ENCODE data around the gene ST3GAL3.

Gene ST3GAL3

DNA sequence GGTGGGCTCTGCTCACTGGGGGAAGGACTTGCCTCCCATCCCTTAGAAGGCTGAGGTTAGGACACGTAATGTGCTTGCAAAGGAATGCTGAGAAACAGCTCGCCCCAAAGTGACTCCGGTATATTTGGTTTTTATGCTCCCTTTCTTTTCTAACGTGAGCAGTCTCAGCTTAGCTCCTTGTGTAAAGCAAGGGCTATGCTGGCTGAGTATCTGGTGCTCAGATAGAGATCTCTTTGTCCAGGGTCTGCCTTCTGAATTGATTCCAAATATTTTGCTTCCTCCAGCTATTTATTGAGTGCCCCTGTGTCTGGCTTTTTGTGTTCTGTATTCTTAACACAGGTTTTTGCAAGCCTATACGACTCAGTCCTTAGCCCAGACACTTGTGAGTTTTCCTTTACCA lies 131.7 kb downstream of the ST3GAL3 start:
- H3K4me3 ChIP-seq (ENCODE audit: low read length), result no peak overlapping the region
- no peak for DNase-seq (ENCODE audit: low read depth)
- TF ChIP-seq, protein P1, sequence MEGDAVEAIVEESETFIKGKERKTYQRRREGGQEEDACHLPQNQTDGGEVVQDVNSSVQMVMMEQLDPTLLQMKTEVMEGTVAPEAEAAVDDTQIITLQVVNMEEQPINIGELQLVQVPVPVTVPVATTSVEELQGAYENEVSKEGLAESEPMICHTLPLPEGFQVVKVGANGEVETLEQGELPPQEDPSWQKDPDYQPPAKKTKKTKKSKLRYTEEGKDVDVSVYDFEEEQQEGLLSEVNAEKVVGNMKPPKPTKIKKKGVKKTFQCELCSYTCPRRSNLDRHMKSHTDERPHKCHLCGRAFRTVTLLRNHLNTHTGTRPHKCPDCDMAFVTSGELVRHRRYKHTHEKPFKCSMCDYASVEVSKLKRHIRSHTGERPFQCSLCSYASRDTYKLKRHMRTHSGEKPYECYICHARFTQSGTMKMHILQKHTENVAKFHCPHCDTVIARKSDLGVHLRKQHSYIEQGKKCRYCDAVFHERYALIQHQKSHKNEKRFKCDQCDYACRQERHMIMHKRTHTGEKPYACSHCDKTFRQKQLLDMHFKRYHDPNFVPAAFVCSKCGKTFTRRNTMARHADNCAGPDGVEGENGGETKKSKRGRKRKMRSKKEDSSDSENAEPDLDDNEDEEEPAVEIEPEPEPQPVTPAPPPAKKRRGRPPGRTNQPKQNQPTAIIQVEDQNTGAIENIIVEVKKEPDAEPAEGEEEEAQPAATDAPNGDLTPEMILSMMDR (conservative IDR thresholded peaks at IDR 0.05; ENCODE audit: low read length), result no peak

DNA sequence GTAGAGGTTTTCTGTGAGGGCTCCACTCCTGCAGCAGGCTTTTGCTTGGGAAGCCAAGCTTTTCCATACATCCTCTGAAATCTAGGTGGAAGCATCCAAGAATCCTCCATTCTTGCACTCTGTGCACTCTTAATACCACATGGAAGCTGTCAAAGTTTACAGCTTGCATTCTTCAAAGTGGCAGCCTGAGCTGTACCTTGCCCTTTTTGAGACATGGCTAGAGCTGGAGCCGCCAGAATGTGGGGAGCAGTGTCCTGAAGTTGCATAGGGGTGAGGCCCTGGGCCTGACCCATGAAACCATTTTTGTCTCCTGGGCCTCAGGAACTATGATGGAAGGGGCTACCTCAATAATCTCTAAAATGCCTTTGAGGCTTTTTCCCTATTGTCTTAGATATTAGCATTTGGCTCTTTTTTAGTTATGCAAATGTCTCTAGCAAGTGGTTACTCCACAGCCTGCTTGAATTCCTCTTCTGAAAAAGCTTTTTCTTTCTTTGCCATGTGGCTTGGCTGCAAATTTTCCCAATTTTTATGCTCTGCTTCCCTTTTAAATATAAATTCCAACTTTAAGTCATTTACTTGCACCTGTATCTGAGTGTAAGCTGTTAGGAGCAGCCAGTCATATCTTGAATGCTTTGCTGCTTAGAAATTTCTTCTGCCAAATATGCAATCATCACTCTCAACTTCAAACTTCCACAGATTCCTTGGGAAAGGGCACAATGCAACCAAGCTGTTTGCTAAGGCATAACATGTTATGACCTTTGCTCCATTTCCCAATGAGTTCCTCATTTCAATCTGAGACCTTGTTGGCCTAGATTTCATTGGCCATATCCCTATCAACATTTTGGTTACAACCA lies 134.2 kb downstream of the ST3GAL3 start:
- H3K4me3 ChIP-seq (ENCODE audit: low read length), result no peak overlapping the region
- DNase-seq (ENCODE audit: low read depth), result no peak
- TF ChIP-seq, protein P1 (conservative IDR thresholded peaks at IDR 0.05; ENCODE audit: low read length), result no peak

- no peak overlapping the region for H3K4me3 ChIP-seq (ENCODE audit: low read length)
- no peak for DNase-seq (ENCODE audit: low read depth)
- TF ChIP-seq, protein P1 (conservative IDR thresholded peaks at IDR 0.05; ENCODE audit: low read length), result no peak
Observed at GRCh38 chr1:43842175-43842498, 134.8 kb downstream of the ST3GAL3 start.

- DNase-seq (ENCODE audit: low read depth), result no peak
- TF ChIP-seq, protein P1 (conservative IDR thresholded peaks at IDR 0.05; ENCODE audit: low read length), result no peak
- no peak overlapping the region for H3K4me3 ChIP-seq (ENCODE audit: low read length)
Observed at GRCh38 chr1:43843684-43844083, 136.3 kb downstream of the ST3GAL3 start.

DNA sequence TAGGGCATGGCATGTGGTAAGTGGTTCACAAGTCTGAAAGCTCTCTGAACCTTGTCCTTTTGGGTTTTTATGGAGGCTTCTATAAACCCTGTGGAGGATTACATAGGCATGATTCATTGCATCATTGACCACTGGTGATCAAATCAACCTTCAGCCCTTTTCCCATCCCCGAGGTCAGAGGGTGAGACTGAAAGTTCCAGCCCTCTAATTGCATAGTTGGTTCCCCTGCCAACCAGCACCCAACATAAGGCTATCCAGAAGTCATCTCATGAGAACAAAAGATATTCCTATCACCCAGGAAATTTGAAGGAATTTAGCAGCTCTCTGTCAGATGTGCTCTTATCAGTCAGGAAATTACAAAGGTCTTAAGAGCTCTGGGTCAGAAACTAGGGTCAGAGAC lies 136.8 kb downstream of the ST3GAL3 start:
- TF ChIP-seq, protein P1 (conservative IDR thresholded peaks at IDR 0.05; ENCODE audit: low read length), result no peak
- no peak overlapping the region for H3K4me3 ChIP-seq (ENCODE audit: low read length)
- no peak for DNase-seq (ENCODE audit: low read depth)

- DNase-seq (ENCODE audit: low read depth), result peak; percentile 36
- no peak overlapping the region for H3K4me3 ChIP-seq (ENCODE audit: low read length)
- TF ChIP-seq, protein P1 (conservative IDR thresholded peaks at IDR 0.05; ENCODE audit: low read length), result no peak
Observed at GRCh38 chr1:43847290-43847689, 140.0 kb downstream of the ST3GAL3 start.

GRCh38 chr1:43847882-43848281 lies 140.5 kb downstream of the ST3GAL3 start:
- TF ChIP-seq, protein P1 (conservative IDR thresholded peaks at IDR 0.05; ENCODE audit: low read length), result no peak
- no peak for DNase-seq (ENCODE audit: low read depth)
- no peak overlapping the region for H3K4me3 ChIP-seq (ENCODE audit: low read length)

Data from AG10803 (cell line).